Smooth muscle cell of the brain vasculature (primary cell): Measurements from ENCODE around the gene CCR9.
A peak's percentile ranks its signal among the peaks of the same experiment; 100 is the strongest.

Experiments
- DNase-seq: peaks from one replicate; pipeline ENCODE4 v3.0.0-alpha.2; 2012; ENCODE audit warnings: low read depth, low spot score

CCR9 gene

DNA sequence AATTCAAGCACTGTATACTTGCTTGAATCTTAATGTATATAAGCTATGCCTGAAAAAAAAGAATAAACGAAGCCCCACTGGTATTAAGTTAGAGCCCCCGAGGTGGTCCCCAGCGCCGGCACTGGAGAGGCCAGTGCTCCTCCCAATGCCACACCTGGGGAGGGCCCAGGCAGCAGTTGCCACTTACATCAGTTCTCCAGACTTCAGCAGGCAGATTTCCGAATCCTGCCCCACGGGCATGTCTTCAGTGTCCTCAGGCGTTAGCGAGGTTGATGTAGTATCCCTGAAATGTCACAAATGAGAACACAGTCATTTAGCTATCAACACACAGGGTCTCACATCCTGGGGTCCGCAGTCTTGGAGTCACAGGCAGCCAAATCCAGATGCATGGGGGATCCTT, 49.9 kb downstream of the CCR9 start:
- no peak for DNase-seq

DNA sequence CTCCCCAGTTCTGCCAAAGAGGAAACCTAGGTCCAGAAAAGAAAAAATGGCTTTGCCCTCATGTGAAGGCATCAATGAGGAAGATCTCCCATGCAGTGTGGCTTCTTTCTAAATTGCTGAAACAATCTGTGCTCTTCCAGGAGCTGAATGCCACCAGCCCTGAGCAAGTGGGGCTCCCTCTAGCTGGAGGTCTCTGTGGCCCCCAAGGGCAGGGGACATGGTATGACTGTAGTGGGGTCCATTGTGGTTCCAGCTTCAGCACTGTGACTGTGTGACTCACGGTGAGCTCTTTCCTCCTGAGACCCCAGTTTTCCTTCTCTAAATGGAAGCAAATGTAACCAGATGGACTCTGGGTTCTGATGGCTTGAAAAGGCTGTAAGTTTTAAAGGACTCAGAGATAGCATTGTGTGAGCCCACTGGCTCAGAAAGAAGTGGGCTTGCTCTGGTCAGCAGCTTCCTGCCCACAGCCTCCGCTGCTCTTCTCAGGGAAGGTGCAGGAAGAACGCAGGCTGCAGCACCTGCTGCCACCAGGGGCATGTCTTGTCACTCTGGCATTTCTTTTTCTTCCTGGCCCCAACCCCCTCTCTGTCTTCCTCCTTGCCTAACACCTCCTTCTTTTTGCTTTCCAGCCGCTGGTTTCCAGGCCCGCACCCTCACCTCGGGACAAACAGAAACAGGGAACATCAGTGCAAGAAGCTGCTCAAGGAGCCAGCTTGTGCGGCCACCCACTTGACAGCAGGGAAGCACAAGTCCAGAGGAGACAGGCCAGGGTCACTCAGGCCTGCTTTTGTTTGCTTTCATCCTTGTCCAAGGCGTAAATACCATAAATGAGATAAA, 51.1 kb downstream of the CCR9 start:
- no peak for DNase-seq

DNA sequence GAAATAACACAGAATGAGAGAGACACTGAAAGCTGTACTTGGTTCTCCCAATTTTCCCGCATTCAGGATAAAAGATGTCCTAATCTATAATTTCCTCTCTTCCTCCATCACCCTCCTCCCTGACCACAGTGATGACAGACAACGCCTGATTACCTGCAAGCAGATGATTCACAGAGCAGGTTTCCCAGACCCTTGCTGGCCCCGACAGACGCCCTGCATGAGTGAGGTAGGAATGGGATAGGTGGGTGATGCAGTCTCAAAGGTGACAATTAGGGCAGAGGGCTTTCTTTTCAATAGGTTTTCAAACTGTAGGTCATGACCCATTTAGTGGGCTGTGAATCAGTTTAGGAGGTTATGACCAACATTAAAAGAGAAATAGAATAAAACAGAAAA, 51.7 kb downstream of the CCR9 start:
- DNase-seq: no peak

GRCh38 chr3:45938864-45939263, 52.5 kb downstream of the CCR9 start:
- DNase-seq: peak; percentile 73

- no peak for DNase-seq
Measured at GRCh38 chr3:45939341-45939771, 53.0 kb downstream of the CCR9 start.

- no peak for DNase-seq
Measured at GRCh38 chr3:45940004-45940780, 53.8 kb downstream of the CCR9 start.

DNA sequence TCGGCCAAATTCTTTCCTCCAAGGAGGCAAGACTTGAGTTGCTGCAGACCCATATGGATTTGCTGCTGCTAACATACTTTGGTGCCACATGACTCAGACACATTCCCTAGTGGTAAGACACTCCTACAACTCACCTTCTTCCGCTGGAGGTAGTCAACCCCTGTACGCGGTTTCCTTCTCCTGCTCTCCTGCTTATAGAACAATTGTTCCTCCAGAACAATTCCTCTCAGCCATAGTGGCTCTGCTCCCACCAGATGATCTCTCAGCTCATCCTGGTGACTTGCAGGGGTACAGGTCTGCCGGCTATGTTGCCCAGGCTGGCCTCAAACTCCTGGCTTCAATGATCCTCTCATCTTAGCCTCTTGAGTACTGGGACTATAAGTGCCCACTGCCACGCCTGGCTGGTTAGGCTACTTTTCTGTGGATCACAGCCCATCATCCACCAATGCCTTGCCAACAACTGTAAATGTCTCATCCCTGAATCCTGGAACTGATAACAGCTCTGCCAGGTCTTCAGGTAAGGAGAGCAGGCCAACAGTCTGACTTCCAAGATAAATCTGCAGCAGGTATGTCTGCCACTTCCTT, 54.5 kb downstream of the CCR9 start:
- no peak for DNase-seq

DNA sequence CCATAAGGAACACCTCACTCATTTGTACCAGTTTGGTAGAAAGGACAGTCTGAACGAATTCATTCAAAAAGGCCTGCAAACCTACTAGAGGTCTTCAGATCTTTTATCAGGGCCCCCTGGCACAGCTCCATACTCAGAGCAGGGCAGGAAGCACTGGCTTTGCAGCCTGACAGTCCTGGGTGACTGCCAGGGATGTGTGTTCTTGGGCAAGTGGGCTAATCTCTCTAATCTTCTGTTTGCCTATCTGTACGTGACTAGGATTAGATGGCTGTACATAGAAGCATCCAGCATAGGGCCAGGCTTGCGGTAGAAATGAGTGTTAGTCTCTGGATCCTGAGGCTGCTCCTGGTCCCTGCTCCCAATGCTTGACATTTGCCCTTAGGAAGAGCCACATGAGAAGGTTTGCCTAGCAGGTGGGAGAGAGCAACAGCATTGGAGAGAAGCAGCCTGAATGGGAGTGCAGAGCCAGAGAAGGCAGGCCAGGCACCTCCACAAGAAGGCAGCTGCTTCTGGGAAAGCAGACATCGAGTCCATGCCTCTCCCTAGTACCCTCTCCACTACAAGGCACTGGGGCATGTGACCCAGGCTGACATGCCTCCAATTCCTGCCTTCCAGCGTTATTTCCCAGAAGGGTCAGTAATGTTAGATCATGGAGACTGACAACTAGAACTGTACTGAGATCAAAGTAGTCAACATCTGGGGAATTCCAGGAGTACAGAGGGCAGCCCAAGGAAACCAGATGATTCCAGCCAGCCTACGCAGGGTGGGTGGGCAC, 55.9 kb downstream of the CCR9 start:
- DNase-seq: no peak

DNA sequence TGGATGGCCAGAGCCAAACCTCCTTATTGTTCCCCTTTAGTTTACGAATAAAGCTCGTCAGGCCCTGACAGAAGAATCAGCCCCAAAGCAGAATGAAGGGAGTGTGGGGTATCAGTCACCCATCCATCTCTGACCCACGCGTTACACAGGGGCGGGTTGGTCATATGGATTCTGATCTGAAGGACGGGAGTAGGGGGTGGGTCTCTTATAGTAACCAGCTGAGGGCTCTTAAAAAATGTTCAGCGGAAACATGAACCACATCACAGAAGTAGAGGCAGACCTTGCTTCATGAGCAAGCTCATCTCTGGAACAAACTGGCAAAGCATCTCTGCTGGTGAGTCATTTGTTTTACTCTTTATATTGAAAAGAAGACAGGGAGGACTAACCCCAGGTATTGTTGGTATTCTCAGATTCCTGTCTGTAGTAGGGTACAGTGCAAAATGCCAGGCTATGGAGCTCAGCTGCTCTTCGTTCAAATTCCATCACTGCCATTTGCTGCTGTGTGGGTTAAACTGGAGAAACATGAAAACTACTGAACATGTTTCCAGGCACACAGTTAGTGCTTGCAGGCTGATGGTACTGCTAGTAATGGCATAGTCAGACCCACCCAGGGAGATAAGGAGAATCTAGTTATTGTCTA, 57.0 kb downstream of the CCR9 start, which contains the start of gene CXCR6:
Gene CXCR6 (plus strand): TSS at position 258 of the 640 bp plus-strand sequence. CDS start 3,018 bp downstream, outside the sequence.
- DNase-seq: no peak

DNA sequence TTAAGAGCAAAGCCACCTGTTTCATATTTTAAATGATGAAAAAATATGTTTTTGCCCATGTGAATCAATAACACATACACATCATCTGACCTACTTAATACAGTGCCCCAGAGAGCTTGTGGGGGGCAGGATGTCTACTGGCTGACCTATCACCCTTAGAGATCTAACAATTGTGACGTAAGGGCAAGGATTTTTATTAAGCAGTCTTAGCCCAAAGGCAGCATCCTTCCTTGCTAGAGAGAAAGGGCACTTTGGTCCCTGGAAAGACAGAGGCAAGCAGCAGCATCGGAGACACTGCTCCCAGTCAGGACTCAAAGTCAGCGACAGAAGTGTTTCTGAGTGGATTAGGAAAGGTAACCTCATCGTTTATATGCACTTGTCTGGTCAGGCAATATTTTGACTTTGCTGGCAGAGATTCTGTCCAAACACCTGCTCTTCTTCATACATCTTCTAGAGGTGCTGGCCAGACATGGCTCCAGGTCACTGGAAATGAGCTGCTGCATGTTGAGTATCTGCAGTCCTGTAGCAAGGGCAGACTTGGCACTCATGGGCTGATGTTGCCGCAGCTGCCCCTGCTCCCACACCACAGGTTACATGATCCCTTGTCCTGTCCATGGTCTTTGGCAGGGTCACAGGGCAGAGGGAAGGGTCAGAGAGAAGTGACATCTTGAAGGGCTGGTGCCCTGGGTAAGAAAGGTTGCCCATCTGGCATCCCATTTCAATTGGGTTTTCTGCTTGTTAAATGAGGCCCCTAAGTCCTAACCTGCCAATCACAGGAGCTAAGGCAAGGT, 58.7 kb downstream of the CCR9 start:
- no peak for DNase-seq

DNA sequence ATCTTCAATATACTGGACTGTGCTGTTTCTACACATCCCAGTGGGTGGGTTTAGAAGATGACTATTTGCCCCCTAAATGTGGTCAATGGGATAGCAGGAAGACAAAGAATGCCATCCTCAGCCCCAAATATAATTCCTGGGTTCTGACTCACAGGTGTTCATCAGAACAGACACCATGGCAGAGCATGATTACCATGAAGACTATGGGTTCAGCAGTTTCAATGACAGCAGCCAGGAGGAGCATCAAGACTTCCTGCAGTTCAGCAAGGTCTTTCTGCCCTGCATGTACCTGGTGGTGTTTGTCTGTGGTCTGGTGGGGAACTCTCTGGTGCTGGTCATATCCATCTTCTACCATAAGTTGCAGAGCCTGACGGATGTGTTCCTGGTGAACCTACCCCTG, 60.0 kb downstream of the CCR9 start:
- DNase-seq: no peak

- no peak for DNase-seq
Measured at GRCh38 chr3:45946875-45947274, 60.5 kb downstream of the CCR9 start.

GRCh38 chr3:45947361-45947760, 61.0 kb downstream of the CCR9 start:
- DNase-seq: no peak

- no peak for DNase-seq
Measured at GRCh38 chr3:45948311-45948781, 62.0 kb downstream of the CCR9 start.

DNA sequence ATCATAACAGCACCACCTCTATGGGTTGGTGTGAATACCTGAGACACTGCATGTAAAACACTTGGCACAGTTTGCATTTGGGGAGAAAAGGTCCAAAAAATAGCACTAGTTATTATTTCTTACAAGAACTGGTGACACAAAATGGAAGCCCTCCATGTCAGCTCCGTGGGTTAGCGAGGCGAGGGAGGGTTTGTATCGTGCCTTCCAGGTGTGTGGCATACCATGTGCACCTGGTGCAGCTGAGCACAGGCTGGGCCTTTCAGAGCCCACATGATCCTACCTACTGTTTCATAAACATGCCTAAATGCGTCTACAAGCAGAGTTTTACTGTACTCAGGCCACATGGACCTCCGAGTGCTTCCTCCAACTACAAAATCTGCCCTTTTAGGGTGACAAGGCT, 62.5 kb downstream of the CCR9 start:
- no peak for DNase-seq

- no peak for DNase-seq
Measured at GRCh38 chr3:45949432-45949831, 63.1 kb downstream of the CCR9 start.

DNA sequence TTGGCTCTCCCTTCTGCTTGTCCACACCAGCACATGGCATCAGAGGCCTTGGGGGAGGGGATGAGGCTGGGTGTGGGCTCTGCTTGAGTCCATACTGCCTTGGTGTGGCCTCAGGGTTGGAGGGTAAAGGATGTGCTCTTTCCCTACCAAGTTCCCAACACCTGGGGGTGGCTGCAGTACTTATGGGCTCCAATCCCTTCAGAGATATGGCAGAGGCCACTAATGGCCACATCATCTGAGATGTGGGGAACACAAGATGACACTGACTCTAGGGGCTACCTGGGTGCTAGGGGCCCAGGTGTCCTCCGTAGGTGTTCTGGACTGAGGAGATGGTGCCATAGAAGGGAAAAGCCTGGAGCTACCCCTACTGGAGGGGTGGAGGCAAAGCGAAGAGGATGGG, 63.8 kb downstream of the CCR9 start:
- no peak for DNase-seq

- no peak for DNase-seq
Measured at GRCh38 chr3:45950686-45951600, 64.6 kb downstream of the CCR9 start.

DNA sequence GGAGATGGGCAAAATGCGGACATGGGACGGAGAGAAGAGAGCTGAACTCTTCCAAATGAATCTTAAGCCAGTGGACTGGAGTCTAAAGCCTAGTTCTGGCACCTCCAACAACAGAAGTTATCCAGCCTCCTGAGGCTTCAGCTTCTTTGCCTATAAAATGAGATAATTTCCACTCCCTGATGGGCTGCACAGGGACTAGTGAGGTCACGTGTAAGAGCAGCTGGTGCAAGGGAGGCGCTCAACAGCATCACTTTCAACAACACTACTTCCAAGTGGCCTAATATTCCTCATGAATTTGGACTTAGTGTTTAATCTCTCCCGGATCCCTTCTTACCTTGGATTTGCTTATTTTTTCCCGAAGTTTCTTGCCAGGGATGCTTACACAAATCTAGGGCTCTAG, 65.6 kb downstream of the CCR9 start:
- DNase-seq: no peak
